ENCODE data around the gene CAP2. TPM values are rescaled to one million over a fixed set of nuclear protein-coding genes. Genes with fewer than 3 reads are reported as not detected.

CAP2 gene
- total and polyA plus RNA-seq, 12 donors: 42.0 to 211 (median 156) TPM

DNA sequence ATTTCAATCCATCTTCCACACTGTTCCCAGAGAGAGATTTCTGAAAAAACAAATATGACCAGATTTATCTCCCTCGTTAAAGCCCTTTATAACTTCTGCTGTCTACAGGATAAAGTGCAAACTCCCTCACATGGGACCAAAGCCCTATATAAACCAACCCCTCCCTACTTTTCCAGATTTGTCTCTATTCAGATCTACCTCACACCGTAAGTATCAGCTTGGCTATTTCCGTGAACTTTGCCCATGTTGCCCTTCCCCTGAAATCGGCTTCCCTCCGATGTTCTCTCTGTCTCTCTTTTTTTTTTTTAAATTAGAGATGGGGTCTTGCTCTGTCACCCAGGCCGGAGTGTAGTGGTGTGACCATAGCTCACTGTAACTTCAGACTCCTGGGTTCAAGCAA, 194.6 kb downstream of the CAP2 start:
- H3K4me1 ChIP-seq: peaks cover 0 to 27% (median 8%) of the 10 kb centered on the region in 9 donors
- H3K36me3 ChIP-seq: no peaks in the 10 kb centered on the region
- H3K27ac ChIP-seq: no peak overlapping the region
- no peak for DNase-seq
- H3K4me3 ChIP-seq: no peak overlapping the region
- WGBS, 2 donors: 86 to 88% methylated on average over 6 of the region's 6 CpGs
- no peak for ATAC-seq
- no peaks in the 10 kb centered on the region for H3K9me3 ChIP-seq
- intact Hi-C loops (cut with DNase I): loop anchor here in 8 of 10 donors (10.0 kb wide), 3 partner anchors 217 to 537 kb away; partner anchors contain the start of genes NHLRC1 (in 1 of the 8) and RBM24 (in 1 of the 8)
- no peaks in the 10 kb centered on the region for H3K27me3 ChIP-seq
- TF ChIP-seq, protein P1, sequence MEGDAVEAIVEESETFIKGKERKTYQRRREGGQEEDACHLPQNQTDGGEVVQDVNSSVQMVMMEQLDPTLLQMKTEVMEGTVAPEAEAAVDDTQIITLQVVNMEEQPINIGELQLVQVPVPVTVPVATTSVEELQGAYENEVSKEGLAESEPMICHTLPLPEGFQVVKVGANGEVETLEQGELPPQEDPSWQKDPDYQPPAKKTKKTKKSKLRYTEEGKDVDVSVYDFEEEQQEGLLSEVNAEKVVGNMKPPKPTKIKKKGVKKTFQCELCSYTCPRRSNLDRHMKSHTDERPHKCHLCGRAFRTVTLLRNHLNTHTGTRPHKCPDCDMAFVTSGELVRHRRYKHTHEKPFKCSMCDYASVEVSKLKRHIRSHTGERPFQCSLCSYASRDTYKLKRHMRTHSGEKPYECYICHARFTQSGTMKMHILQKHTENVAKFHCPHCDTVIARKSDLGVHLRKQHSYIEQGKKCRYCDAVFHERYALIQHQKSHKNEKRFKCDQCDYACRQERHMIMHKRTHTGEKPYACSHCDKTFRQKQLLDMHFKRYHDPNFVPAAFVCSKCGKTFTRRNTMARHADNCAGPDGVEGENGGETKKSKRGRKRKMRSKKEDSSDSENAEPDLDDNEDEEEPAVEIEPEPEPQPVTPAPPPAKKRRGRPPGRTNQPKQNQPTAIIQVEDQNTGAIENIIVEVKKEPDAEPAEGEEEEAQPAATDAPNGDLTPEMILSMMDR (IDR thresholded peaks at IDR 0.05): no peak

DNA sequence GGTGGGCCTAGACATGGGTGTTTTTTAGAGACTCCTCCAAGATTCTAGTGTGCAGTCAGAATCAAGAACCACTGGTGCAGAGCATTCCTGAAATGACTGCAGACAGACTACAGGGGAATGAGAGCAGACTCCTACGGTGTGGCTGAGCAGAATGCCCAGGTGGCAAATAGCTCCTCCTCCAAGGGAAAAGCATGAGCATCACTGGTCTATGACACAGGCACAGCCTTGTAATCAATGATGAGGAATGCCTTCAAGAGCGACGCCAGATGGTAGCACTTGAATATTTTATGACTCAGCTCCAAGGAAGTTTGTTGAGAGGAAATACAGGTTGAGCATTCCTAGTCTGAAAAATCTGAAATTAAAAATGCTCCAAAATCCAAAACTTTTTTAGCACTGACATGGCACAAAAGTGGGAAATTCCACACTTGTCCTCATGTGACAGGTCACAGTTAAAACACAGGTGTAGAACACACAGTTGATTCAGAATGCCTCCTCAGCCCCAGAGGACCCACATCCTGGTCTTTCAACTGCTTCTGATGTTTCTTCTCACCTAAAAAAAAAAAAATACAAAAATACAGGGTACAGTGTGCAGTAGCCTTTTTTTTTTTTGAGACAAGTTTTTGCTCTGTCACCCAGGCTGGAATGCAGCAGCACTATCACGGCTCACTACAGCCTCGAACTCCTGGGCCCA, 196.2 kb downstream of the CAP2 start:
- TF ChIP-seq, protein P1 (IDR thresholded peaks at IDR 0.05): no peak
- DNase-seq (no peak), ATAC-seq (no peak)
- WGBS, 2 donors: 69 to 71% methylated on average over 5 of the region's 5 CpGs
- peaks cover 0 to 15% (median 0%) of the 10 kb centered on the region in 9 donors for H3K4me1 ChIP-seq
- no peaks in the 10 kb centered on the region for H3K27me3 ChIP-seq
- intact Hi-C loops (cut with DNase I): loop anchor here in 9 of 10 donors (10.0 kb wide), 4 partner anchors 215 to 535 kb away; partner anchors contain the start of genes NHLRC1 (in 1 of the 9) and RBM24 (in 1 of the 9)
- H3K4me3 ChIP-seq: no peak overlapping the region
- H3K9me3 ChIP-seq: no peaks in the 10 kb centered on the region
- H3K27ac ChIP-seq: no peak overlapping the region
- no peaks in the 10 kb centered on the region for H3K36me3 ChIP-seq

DNA sequence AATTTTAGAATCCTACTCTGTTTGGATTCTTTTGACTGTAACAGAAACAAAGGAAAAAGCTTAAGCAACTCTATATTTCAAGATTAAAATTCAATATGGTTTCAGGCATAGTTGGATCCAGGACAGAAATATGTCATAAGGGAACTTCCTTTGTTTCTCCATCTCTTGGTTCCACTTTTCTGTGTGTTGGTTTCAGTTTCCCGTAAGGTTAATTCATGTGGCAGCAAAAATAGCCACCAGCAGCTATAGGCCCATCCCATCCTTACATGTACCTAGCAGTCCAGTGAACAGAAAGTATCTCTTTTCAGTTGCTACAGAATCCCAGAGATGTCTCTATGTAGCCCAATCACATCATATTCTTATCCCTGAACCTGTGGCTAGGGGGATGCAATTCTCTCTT, 197.9 kb downstream of the CAP2 start:
- WGBS, 2 donors: 79 to 83% methylated on average over 1 of the region's 1 CpG
- H3K36me3 ChIP-seq: no peaks in the 10 kb centered on the region
- intact Hi-C loops (cut with DNase I): loop anchor here in 1 of 10 donors (10.0 kb wide), 1 partner anchor 224 kb away; no protein-coding TSS in a partner anchor
- H3K9me3 ChIP-seq: no peaks in the 10 kb centered on the region
- TF ChIP-seq, protein P1 (IDR thresholded peaks at IDR 0.05): no peak
- H3K4me3 ChIP-seq: no peak overlapping the region
- H3K4me1 ChIP-seq: peaks cover 0 to 9% (median 0%) of the 10 kb centered on the region in 9 donors
- DNase-seq (no peak), ATAC-seq (no peak)
- H3K27ac ChIP-seq: peak overlapping the region in 1 of 10 donors; percentile 64
- no peaks in the 10 kb centered on the region for H3K27me3 ChIP-seq

DNA sequence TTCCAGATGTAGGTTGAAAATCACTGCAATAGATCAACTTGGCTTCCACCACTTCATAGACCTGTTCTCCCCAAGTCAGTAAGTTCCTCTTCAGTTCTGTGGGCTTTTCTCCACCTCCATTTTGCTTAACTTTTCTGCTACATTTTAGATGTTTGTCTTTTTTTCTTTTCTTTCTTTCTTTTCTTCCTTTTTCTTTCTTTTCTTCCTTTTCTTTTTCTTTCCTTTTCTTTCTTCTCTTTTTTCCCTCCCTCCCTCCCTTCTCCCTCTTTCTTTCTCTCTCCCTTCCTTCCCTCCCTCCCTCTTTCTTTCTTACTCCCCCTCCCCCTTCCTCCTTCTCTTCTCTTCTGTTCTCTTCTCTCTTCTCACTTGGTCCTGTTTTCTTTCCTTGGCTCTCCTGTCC, 199.9 kb downstream of the CAP2 start:
- H3K36me3 ChIP-seq: no peaks in the 10 kb centered on the region
- intact Hi-C loops (cut with DNase I): loop anchor here in 1 of 10 donors (10.0 kb wide), 1 partner anchor 222 kb away; no protein-coding TSS in a partner anchor
- H3K27me3 ChIP-seq: no peaks in the 10 kb centered on the region
- peaks cover 0 to 9% (median 0%) of the 10 kb centered on the region in 9 donors for H3K4me1 ChIP-seq
- DNase-seq (no peak), ATAC-seq (no peak)
- no peaks in the 10 kb centered on the region for H3K9me3 ChIP-seq
- H3K27ac ChIP-seq: no peak overlapping the region
- TF ChIP-seq, protein P1 (IDR thresholded peaks at IDR 0.05): no peak
- H3K4me3 ChIP-seq: no peak overlapping the region
